WTC11 (cell line): Measurements from ENCODE around the gene PPP1R26.

ENCODE experiments used
- ATF1 ChIP-seq: sonication (generic); formaldehyde crosslinking; IDR thresholded peaks from 2 replicates; pipeline ENCODE4 v1.8.1; 2023; ENCODE audit warnings: mild to moderate bottlenecking, moderate library complexity, missing genetic modification reagents
- ATF3 ChIP-seq: sonication (generic); formaldehyde crosslinking; conservative IDR thresholded peaks from 2 replicates; pipeline ENCODE4 v1.8.1; 2022; ENCODE audit warnings: mild to moderate bottlenecking, missing genetic modification reagents
- ESRRA ChIP-seq: sonication (generic); formaldehyde crosslinking; IDR thresholded peaks from 2 replicates; pipeline ENCODE4 v1.8.1; 2022; ENCODE audit warnings: mild to moderate bottlenecking, missing genetic modification reagents, borderline replicate concordance
- FOXK1 ChIP-seq: sonication (generic); formaldehyde crosslinking; IDR thresholded peaks from 2 replicates; pipeline ENCODE4 v1.8.0; 2022; ENCODE audit warnings: mild to moderate bottlenecking, moderate library complexity, missing genetic modification reagents
- NFYB ChIP-seq: sonication (generic); formaldehyde crosslinking; conservative IDR thresholded peaks from 2 replicates; pipeline ENCODE4 v1.8.0; 2022; ENCODE audit warnings: low read depth, missing genetic modification reagents
- SP1 ChIP-seq: sonication (generic); formaldehyde crosslinking; conservative IDR thresholded peaks from 2 replicates; pipeline ENCODE4 v1.8.1; 2022; ENCODE audit warnings: missing genetic modification reagents
- TEAD4 ChIP-seq: sonication (generic); formaldehyde crosslinking; IDR thresholded peaks from 2 replicates; pipeline ENCODE4 v1.8.0; 2022; ENCODE audit warnings: mild to moderate bottlenecking, missing genetic modification reagents
- TF ChIP-seq, protein P1 (sequence below): fragments of 200-600 bp; IDR thresholded peaks from 2 replicates; pipeline ENCODE4 v1.8.0; 2022; ENCODE audit warnings: antibody characterized with exemption
- TF ChIP-seq, protein P2 (sequence below): sonication (generic); formaldehyde crosslinking; IDR thresholded peaks from 2 replicates; pipeline ENCODE4 v1.8.0; 2022; ENCODE audit warnings: mild to moderate bottlenecking, missing genetic modification reagents

- TF ChIP-seq, protein P1, sequence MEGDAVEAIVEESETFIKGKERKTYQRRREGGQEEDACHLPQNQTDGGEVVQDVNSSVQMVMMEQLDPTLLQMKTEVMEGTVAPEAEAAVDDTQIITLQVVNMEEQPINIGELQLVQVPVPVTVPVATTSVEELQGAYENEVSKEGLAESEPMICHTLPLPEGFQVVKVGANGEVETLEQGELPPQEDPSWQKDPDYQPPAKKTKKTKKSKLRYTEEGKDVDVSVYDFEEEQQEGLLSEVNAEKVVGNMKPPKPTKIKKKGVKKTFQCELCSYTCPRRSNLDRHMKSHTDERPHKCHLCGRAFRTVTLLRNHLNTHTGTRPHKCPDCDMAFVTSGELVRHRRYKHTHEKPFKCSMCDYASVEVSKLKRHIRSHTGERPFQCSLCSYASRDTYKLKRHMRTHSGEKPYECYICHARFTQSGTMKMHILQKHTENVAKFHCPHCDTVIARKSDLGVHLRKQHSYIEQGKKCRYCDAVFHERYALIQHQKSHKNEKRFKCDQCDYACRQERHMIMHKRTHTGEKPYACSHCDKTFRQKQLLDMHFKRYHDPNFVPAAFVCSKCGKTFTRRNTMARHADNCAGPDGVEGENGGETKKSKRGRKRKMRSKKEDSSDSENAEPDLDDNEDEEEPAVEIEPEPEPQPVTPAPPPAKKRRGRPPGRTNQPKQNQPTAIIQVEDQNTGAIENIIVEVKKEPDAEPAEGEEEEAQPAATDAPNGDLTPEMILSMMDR: no peak
- no peak for TF ChIP-seq NFYB (CRISPR knock-in tag)
- TF ChIP-seq, protein P2, sequence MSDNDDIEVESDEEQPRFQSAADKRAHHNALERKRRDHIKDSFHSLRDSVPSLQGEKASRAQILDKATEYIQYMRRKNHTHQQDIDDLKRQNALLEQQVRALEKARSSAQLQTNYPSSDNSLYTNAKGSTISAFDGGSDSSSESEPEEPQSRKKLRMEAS (CRISPR knock-in tag): no peak
- no peak for TF ChIP-seq TEAD4 (CRISPR knock-in tag)
- TF ChIP-seq ATF3 (CRISPR knock-in tag): no peak
- TF ChIP-seq FOXK1 (CRISPR knock-in tag): no peak
- no peak for TF ChIP-seq SP1 (CRISPR knock-in tag)
- TF ChIP-seq ESRRA (CRISPR knock-in tag): no peak
- TF ChIP-seq ATF1: no peak
These were observed 15.4 kb upstream of the PPP1R26 start for GRCh38 chr9:135464181-135464580.
